Activated CD4-positive, CD25-positive, alpha-beta regulatory T cell (primary cell): ENCODE results near the gene CKAP4.

Source experiments
- DNase-seq, 4 experiments: peaks; one replicate each; lab custom pipeline; 2025; lab: John Stamatoyannopoulos, UW

CKAP4 gene

DNA sequence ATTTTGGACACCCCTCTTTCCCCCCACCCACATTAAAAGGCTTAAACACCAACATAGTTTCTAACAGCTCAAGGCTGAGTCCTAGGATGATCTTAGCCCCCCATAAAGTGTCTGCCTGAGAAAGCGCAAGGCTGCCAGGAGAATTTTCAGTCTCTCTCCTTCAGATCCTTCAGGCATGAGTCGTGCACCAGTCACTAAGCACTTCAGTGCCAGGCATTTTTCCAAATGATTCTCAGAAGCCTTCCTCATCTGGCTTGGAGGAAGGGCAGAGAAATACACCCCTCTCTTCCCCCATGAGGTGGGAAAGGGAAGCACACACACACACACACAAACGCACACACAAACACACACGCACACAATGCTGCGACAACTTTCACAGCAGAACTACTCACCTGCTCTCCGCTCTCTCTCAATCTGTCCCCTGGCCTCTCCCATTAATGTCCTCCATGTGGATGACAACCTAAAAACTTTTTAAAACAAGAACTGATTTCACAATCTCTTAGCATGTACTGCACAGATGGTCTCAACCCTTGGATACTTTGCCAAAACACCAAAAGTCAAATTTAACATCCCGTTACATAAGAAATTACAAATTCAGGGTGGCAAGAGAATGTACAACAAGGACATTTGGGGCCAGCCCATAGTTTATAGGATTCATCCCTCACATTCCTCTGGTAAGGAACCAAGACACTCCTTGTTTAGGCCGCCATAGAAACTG is 49.8 kb downstream of the CKAP4 start:
- no peak for DNase-seq

DNA sequence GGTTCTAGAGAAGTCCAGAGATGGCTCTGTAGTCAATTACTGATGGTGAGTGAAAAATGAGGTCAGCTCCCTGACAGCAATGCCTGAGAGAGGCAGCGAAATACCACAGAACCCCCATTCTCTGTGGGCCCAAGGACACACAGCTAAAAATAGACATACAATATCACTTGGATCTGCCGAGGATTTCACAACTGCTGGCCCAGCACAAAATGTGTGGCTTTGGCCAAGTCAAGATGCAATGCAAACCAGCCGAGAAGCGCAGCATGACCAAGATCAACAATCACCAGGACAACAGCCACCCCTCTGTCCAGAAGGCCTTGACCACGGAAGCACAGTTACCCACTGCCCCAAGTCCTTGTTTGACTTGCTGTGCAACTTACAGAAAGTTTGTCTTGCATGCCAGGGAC is 52.2 kb downstream of the CKAP4 start:
- no peak for DNase-seq

DNA sequence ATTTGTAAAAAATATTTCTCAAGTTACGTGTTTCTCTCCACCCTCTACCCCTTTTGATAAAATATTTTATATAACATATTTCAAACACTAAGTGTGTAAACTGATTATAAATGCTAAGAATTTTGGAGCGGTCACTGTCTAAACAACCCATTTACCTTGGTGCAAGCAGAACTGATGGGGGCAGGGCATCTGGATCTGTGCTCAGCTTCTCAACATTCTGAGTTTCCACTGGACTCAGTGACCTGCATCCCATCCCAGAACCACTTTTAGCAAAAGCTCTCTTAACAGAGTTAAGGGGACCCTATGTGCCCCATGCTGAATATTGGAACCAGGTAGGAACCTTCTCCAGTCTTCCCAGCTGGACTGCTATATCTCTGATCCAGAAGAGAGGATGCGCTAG is 53.5 kb downstream of the CKAP4 start:
- DNase-seq: no peak

DNA sequence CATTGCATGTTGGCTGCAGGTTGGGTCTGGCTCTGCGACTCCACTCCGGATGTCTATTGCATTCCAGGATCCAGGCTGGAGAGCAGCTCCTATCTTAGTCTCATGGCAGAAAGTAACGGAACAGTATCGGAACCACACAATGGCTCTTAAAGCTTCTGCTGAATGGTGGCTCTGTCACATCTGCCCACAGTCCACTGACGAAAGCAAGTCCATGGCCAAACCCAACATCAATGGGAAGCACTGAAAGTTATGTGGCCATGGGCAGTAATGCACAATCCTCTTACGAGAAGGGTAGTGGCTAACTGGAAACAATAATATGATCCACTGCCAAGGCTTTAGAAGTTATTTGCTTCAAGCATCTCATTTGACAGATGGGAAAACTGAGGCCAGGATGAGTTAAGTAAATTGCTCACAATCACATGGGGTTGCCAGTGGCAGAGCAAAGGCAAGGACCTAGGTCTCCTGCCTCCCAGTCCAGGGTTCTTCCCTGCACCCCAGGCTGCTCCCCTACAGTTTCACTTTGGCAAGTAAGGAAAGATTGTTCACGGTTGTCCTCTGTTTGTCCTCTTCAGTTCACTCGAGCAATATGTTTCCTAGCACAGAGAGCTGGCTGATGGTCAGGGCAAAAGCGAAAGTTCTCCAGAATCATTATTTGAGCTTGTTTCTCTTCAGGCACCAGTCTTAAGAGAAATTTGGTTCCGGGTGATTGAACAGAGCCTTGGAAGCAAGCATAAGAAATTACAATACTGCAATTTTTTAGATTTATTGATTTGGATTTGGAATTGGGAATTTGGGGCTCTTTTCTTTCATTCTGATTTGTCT is 54.2 kb downstream of the CKAP4 start:
- no peak for DNase-seq

DNA sequence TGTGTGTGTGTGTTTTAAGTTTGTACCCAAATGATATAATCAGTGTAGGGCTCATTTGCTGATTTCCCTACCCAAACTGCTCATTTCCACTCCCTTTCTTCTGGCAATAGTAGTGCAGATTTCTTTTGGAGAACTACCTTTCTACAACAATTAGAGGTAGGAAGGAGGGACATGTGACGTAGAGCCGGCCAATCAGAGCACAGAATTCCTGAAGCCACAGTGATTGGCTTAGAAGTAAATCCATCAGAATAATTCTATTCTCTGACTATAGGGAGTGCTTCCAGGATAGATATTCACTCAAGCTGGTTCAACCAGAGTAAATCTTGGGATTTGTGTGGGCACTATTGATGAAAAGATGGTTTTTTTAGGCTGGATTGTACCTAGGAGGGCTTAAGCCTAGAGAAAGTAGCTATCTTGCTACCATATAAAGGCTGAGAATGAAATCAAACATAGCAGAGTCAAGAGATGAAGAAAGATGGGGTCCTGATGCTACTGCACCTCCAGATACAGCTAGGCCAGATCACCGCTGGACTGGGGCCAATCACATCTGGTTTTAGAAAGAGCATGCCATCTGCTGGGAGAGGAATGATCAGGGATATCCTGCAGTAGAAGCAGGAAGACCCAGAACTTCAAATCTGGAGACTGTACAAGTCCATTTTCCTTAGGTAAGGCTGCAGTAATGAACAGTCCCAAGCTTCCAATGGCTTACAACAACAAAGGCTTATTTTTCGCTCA is 55.0 kb downstream of the CKAP4 start:
- no peak for DNase-seq

DNA sequence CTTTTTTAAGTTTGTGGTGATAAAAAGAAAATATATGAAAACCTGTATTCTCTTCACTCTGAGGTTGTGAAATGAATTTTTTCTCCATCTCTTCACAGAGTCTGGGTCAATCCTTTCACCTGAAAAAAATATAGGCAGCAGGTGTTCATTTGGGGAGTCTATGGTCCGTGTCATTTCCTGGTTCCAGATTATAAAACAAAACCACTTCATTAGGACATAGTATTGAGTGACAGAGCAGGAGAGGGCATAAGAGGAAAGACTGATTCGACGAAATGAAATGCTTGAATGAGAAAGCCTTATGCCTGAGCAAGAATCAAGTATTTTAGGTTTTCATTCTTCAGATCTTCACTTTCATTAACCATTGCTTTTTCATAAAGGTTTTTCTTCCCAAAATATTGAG is 57.2 kb downstream of the CKAP4 start:
- DNase-seq: no peak

DNA sequence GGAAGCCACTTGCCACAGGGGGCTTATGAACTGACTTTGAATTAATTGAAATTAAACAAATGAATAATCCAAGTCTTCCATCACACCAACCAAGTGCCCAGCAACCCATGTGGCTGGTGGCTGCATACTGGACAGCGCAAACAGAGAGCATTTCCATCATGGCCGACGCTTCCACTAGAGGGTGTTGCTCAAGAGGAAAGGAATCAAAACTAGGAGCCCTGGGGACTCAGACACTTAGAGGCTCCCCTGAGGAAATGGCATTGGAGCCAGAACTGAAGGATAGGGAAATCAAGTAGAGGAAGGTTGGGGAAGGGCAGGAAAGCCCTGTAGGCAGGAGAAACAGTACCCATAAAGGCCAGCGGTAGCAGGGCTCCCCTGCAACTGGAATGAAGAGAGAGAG is 58.5 kb downstream of the CKAP4 start:
- DNase-seq: no peak

DNA sequence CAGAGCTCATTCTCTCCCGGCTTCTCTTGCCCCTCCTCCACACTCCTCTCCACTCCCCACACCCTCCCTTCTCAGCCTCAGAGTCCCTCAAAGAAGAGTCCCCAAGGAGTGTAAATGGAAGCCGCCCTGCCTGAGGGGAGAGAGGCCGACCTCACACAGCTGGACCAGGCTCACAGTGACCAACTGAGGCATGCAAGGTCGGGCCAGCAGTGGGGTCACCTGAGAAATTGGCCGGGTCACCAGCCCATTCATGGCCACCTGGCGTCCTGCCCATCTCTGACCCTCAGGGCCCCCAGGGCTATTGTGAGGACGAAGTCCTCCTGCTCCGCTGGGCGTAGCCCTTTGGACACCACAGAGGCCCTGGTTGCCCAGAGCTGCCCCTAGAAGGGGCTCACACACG is 59.6 kb downstream of the CKAP4 start:
- DNase-seq: no peak
